Coronary artery (tissue), 2 donors: ENCODE measurements around the gene POPDC2.
A peak's percentile ranks its signal among the peaks of the same experiment; 100 is the strongest.

Experiments
- DNase-seq: peaks from one replicate; pipeline ENCODE4 v3.0.0-alpha.2; 2017; ENCODE audit warnings: low spot score
- H3K27ac ChIP-seq, 2 donors: fragments of 200-600 bp; sonication (generic); one replicate each; pipeline ENCODE4 v1.5.1; 2016 to 2019
- H3K4me3 ChIP-seq: fragments of 200-600 bp; sonication (generic); 2 replicates; pipeline ENCODE4 v1.5.1; 2016; ENCODE audit warnings: mild to moderate bottlenecking, moderate library complexity
- TF ChIP-seq, protein P1 (sequence below): fragments of 200-600 bp; sonication (generic); IDR thresholded peaks from one replicate; pipeline ENCODE4 v1.5.1; 2019; ENCODE audit warnings: antibody characterized with exemption

The POPDC2 gene, protein sequence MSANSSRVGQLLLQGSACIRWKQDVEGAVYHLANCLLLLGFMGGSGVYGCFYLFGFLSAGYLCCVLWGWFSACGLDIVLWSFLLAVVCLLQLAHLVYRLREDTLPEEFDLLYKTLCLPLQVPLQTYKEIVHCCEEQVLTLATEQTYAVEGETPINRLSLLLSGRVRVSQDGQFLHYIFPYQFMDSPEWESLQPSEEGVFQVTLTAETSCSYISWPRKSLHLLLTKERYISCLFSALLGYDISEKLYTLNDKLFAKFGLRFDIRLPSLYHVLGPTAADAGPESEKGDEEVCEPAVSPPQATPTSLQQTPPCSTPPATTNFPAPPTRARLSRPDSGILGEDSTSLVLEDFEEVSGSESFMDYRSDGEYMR

GRCh38 chr3:119660474-119661440, at the start of gene POPDC2:
Gene POPDC2 (minus strand): TSS chr3:119660589. CDS start chr3:119660423, 166 bp downstream.
- peak within 1 kb of the TSS; percentile 62 to 78 for H3K27ac ChIP-seq
- no peak for DNase-seq
- TF ChIP-seq, protein P1, sequence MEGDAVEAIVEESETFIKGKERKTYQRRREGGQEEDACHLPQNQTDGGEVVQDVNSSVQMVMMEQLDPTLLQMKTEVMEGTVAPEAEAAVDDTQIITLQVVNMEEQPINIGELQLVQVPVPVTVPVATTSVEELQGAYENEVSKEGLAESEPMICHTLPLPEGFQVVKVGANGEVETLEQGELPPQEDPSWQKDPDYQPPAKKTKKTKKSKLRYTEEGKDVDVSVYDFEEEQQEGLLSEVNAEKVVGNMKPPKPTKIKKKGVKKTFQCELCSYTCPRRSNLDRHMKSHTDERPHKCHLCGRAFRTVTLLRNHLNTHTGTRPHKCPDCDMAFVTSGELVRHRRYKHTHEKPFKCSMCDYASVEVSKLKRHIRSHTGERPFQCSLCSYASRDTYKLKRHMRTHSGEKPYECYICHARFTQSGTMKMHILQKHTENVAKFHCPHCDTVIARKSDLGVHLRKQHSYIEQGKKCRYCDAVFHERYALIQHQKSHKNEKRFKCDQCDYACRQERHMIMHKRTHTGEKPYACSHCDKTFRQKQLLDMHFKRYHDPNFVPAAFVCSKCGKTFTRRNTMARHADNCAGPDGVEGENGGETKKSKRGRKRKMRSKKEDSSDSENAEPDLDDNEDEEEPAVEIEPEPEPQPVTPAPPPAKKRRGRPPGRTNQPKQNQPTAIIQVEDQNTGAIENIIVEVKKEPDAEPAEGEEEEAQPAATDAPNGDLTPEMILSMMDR = no peak
- H3K4me3 ChIP-seq = peak within 1 kb of the TSS; percentile 37

GRCh38 chr3:119703820-119704531, 43.6 kb upstream of the POPDC2 start:
- Histone ChIP-seq H3K27ac (peak overlapping the region in 1 of 2 donors; percentile 78), H3K4me3 (peak overlapping the region; percentile 90)
- DNase-seq = no peak
- TF ChIP-seq, protein P1 = no peak

GRCh38 chr3:119702530-119703527, 42.4 kb upstream of the POPDC2 start, which contains the start of gene CFAP91:
Gene CFAP91 (plus strand): TSS chr3:119703022. CDS start chr3:119703099, 77 bp downstream.
- TF ChIP-seq, protein P1 = no peak
- peak; percentile 98 for DNase-seq
- H3K27ac ChIP-seq = peak within 1 kb of the TSS; percentile 64 to 78
- peak within 1 kb of the TSS; percentile 90 for H3K4me3 ChIP-seq

- TF ChIP-seq, protein P1 = no peak
- DNase-seq = no peak
- Histone ChIP-seq H3K4me3 (no peak overlapping the region), H3K27ac (no peak overlapping the region)
Measured at GRCh38 chr3:119700920-119701734, 40.7 kb upstream of the POPDC2 start.

DNA sequence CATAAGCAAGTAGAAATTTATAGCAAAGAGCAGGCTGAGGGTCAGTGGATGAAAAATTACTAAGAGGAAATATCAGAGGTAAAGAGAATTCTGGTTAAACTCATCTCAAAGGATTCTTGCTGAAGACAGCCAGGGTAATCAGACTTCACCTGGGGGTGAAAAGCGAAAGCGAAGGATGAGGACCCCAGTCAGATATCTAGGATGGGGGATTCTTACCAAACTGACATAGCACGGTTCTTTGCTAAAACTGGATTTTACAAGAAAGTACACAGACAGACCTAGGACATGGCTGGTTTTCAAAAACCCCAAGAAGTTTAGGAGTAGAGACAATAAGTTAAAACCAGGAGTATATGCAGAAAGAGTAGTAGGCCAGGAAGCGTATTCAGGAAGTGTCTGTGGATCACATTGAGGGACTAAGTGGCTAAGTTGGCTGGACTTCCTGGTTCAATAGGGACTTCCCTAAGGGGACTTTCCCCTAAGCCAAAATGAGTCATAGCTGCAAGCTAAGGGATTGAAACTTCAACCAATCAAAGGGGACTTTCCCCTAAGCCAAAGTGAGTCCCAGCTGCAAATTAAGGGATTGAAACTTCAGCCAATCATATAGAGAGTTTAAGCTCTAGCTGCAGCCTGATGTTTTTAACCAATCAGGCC, 40.0 kb upstream of the POPDC2 start:
- DNase-seq = no peak
- H3K4me3 ChIP-seq = no peak overlapping the region
- TF ChIP-seq, protein P1 = no peak
- H3K27ac ChIP-seq = no peak overlapping the region
